GM21723 (cell line): ENCODE results near the gene KRT73.

ENCODE experiments used
- ATAC-seq: cut with Tn5 transposase; IDR thresholded peaks from one replicate; pipeline ENCODE4 v1.9.1; 2021; ENCODE audit warnings: mild to moderate bottlenecking, moderate library complexity; ENCODE audit not compliant: unreplicated experiment

KRT73 gene

DNA sequence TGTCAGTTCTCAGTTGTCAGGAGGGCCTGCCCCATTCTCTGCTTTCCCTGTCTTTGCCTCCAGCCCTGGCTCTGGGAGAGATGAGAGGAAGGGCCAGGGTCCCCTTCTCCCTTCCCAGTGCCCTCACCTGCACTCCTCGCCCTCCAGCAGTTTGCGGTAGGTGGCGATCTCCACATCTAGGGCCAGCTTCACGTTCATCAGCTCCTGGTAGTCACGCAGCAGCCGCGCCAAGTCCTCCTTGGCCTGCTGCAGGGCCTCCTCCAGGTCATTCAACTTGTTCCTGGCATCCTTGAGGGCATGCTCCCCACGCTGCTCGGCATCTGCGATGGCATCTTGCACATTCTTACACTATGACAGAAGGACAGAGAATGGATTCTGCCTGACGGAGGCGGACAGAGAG is 28.3 kb upstream of the KRT73 start:
- no peak for ATAC-seq

DNA sequence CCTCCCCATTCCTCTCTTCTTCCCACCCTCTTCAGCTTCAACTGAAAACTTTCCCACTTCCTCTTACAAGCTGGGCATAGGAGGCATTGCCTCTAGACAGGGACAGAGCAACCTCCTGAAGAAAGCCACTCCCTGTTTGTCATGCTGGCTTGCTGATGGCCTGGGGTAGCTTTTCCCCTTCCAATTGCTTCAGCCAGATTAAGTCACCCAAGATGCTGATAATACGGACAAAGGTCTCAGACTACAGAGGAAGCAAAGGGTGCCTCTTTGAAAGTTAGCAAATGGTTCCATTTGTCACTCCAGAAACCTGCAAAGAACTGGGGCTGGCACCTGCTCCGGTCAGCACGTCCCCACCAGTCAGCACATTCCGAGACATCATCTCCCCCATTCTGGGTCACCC is 27.6 kb upstream of the KRT73 start:
- ATAC-seq: no peak

DNA sequence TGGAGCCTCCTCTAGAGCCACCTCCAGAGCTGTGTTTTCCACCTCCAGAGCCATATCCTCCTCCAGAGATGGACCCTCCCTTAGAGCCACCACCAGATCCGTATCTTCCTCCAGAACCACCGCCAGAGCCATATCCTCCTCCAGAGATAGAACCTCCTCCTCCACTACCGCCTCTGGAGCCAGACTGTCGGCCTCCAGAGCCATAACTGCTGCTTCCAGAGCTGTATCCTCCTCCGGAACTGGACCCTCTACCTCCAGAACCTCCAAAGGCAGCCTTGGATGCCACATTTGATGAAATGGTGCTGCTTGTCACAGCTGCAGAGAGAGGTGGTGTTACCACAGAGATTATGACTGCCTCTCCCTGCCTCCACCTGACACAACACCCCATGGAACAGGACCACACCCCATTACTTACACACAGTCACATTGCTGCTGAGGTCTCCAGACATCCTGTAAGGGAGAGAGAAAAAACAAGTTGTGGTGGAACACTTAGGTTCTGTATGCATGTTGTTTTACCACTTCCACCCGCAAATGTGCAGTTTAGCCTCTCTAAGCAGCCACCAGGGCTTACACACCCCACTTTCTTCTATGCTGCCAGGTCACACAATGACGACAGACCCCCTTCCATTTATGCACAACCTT is 26.9 kb upstream of the KRT73 start:
- ATAC-seq: no peak

DNA sequence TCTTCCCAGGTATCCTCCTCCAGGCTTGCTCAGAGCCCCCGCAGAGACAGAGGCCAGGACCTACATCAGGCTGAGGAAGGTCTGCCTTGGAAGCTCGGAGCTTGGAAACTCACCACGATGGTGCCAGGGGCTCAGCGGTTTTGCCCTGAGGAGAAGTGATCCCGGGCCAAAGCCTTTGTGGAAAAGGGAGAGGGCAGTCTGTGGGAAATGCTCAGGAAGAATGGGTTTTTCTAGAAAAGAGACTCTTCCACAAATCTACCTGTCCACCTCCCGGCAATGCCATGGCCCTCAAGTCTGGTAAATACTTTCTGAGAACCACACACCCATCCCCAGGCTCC is 25.7 kb upstream of the KRT73 start:
- ATAC-seq: no peak

DNA sequence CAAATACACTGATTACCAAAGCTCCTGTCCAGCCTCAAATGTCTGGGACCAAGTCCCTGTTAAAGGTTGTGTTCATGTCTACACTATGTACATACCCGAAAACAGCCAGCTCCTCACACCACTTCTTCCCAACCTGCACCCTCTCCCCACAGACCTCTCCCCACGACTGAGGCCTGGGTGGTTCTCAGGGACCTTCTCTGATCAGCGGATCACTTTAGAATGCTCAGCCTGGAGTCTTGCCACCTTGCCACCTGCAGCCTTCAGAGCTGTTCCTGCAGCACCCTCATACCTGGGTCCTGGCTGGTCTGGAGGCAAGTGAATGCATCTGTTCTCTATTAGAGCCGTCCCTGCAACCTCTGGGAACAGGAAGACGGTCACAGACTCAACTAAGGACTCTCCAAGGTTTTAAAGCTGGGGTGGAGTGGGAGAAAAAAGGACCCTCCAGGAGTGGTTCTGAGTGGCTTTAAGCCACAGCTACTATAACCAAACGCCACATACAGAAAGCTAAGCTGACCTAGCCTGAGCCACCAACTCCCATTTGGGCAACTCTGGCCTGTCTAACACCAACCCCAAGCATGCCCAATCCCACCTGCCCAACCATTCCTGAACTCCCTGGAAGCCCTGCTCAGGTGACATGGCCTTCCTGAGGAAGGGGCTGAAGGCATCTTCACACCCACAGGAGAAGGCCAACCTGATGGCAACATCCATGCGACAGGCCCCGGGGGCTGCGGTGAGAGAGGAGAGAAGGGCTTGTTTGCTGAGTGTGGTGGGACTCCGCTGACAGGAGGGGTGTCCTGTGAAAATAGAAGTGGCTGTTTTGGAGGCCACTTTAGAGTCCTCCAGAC is 25.1 kb upstream of the KRT73 start:
- ATAC-seq: no peak

DNA sequence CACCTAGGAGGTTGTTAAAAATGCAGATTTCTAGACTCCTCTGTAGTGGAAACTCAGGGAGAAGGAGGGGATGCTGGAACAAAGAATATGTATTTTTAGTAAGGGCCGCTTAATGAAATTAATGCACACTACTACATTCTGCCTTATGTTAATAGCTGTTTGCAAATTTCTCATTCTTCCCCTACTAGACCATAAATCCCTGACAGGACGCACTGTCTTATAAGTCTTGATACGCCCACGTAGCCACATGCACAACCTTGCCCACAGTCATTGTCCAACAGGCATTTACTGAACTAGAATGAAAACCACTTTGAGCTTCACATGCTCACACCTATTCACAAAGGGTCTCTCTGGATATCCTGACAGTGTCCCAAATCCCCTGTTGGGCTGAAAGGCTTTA is 23.1 kb upstream of the KRT73 start:
- ATAC-seq: no peak

DNA sequence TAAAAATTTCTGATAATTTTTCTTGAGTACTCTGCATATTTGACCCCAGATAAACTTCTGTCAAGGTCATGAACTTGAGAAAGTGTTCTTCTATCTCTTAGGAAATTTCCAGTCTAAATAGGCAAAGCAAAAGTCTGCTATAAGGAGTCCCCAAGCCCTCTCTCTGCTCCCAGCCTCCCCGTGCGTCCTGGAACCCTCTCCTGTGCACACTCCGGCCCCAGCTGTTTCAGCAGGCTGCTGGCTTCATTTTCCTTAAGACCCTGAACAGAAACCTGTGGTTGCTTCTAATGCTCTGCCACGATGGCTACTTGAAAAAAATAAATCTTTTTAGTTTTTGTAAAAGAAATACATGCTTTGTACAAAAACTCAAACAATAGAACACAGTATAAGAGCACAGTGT is 18.9 kb upstream of the KRT73 start:
- no peak for ATAC-seq

DNA sequence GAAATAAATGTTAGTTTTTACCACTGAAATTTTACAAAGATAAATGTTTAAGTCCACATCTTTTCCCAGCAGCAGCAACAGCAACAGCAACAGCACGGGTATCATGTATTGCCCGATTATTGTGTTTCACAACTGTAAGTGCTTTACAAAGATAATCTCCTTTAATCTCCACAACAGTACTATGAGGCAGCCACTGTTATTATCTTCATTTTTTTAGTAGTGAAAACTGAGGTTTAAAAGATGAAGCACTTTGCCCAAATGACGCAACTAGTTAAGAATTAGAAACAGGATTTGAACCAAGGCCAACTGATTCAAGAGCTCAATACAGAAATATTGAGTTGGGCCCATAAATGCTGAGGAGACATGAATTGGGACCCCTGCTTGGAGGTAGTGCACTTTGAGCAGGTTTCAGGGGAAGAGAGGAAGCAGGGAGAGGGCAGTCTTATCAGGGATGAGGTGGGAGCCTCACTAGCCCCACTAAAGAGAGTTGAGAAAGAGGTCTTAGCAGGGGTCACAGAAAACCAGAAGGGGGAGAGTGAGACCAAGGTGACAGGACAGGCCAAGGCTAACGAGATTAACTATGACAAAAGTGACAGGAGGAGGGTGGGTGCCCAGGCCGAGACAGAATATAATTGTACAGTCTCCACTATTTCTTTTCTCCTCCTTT is 18.4 kb upstream of the KRT73 start:
- ATAC-seq: no peak

DNA sequence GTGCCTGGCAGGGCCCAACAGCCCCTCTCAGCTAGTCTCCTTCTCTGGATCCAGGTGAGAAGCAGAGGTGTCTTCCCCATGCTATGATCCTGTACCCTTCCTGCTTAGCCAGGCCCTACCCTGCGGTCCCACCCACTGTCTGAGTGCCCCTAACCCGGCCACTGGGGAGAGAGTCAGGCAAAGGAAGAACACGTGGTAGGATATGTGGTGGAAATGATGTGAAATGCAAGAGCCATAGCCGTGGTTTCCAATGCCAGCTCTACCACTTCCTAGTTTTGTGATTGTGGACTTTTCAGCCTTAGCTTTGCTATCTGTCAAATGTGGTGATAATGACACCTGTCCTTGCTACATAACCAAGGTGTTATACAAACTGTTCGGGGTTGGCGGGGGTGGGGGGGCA is 17.8 kb upstream of the KRT73 start:
- no peak for ATAC-seq

DNA sequence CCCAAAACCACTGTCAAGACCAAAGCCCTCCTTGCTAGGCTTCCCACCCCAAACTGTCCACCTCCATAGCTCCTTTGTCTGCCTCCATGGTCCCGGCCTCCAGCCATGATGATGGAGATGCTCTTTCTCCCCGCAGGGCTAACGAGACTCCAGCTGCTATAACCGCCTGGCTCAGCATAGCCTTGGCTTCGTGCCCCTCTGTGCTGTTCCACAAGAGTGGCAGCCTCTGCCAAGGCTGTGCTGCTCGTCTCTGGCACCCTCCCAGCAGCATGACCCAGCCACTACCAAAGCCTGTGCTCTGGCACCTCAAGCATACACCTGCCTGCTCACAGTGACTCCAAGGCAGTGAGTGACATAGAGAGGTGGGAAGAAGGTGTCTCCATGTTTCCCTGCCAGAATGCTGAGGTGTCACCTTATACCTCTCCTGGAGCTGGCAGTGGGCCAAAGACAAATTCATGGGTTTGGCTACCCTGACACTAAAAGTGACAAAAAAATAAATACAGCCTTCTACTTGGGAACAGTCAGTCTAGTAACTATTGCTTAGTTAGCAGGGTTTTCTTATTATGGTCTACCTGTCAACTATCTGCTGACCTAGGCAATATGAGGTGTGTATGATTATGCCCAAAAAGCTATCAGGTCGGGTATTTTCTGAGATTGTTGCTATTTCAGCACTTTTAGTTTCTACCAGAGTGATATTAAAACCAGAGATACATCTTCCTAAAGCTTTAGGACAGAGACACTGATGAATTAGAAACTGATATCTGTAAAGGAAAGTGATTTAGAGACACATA is 16.1 kb upstream of the KRT73 start:
- ATAC-seq: no peak

DNA sequence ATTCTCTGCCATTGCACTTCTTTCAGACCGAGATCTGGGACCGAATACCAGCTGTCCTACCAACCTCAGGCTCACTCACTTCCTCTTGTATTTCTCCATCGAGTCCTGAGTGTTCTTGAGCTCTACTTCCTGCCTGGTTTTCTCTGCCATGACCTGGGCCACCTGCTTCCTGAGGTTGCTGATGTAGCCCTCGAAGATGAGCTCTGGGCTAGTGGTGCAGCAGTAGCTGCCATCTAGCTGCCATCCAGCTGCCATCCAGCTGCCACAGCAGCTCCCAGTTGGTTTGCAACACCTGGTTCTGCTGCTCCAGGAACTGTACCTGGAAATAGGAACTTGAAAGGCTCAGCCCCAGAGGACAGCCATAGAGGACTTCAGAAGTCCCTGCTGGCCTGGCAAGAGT is 15.0 kb upstream of the KRT73 start:
- ATAC-seq: no peak

DNA sequence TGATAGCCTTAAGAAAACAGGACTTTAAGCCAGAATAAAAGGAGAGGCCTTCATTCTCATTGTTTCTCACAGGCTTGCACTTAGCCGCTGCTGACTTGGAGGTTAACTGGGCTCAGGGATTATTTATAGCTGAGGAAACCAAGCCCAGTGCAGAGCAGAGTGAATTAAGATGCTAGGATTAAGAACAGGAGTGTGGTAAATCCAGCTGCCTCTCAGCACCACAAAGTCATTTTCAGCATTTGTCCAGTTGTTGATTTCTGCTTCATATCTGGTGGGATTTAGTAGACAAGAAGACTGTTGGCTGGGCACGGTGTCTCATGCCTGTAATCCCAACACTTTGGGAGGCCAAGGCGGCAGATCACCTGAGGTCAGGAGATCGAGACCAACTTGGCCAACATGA is 14.3 kb upstream of the KRT73 start:
- ATAC-seq: no peak

DNA sequence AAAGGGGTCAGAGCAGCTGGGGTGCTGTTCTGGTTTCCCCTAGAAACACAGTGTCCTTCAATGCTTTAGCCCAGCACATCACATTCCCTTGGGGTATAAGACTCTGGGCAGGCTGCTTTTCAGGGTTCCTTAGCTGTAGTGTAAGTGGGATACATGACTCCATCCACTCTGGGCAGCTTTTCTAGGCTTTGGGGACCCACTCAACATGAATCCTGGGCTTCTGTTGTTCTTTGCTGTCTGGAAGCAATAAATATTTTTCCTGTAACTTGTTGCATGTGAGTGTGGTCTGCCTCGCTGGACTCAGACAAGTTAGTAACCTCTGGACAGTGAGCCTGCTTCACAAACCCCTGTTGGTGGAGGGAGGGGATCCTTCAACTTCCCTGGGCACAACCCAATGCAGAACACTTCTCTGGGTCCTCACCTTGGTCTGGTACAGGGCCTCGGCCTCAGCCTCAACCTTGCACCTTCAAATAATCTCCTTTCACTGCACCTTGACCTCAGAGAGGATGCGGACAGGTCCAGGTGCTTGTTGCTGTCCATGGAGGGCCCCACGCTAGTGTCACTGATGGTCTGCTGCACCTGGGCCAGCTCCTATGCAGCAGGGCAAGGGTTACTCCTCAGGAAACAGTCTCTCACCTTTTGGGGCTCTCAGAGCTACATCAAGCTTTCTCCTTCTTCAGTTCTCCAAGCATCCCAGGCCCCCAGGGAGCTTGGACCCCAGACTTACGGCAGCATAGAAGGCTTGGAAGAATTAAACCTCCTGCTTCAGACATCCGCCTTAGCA is 13.5 kb upstream of the KRT73 start:
- ATAC-seq: no peak

DNA sequence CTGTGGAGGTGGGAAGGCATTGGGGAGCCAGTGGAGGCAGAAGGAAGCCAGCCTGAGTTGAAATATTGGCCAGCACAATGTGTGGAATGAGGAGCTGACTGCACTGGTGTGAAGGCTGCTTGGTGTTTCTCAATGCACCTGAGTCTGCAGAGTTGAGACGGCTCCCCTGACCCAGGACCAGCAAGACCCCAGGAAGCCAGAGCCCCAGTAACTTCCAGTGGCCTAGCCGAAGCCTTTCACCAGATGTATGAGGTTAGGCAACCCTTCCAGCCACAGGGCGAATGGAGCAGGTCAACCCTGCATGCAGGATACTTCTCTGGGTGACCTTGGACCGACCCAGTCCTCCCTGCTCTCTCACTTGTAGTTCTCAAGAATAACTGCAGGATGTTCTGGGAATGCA is 12.9 kb upstream of the KRT73 start:
- no peak for ATAC-seq

DNA sequence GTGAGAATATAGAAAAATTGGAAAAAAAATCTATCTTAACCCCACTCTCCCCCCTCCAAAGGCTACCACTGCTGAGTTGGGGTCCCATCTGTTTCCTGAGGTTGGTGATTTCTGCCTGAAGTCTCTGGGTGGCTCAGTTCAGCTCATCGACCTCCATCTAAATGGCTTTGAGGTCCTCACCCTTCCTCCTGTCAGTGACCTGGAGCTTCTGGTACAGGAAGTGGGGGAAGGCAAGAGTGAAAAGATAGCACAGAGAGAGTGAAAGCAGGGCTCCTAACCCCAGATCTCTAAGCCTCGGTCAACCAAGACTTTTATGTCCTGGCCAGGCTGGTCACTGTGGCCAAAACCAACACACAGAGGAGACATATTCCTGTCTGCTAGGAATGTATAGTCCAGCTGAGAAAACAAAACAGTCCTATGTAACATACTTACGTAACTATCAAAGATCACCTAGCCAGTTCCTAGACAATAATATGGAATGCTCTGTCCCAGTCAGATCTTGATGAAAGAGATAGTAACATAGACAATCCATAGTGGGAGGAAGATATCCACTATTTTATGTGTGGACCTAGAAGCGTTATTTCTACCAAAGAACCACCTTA is 12.3 kb upstream of the KRT73 start:
- no peak for ATAC-seq

DNA sequence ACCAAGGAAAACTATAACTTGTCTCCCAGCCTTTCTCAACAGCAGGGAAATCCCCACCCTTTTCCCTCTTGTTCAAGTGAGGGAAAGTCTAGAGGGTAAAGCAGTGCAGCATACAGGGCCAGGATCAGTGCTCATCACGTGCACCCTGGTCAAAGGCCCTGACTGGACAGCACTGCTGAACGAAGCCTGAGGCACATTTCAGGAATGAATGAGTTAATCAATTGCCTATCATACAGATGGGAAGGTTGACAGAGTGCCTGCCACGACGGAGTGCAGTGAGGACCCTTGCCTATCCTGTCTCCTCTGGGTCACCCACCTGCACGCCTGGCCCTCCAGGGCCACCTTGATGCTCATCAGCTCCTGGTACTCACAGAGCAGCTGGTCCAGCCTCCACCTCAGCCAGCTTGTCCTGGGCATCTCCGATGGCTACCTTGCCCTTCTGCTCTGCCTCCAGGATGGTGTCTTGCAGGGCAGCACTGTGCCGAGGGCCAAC is 11.7 kb upstream of the KRT73 start:
- ATAC-seq: no peak

DNA sequence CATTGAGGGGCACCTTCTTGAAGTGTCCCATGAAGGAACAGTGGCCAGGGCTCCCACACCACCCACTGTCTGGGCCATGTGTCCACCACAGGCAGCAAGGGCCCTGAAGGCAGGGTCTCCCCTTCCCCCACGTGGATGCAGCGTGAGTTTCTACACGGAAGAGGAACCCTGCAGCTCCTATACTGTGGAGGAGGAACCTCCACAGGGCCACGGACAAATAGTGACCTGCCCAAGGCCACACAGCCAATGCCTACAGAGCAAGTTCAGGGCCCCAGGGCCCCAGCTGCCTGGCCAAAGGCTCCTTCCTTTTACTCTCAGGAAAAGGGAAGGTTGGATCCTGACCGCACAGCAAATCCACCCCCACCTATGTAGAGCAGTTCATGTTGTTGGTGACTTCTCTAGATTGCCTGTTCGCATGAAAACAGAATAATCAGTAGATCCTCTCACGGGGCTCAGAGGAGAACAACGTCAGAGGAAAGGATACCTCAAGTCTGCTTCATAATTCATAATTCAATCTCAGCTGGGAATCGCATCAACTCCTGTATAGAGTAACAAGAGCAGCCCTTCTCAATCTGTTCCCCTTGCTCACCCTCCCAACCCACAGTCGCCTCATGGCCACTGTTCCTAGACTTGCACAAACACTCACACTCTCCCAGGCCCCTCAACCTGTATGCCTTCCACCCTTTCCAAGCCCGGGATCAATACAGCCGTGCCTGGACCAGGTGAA is 11.1 kb upstream of the KRT73 start:
- ATAC-seq: no peak

DNA sequence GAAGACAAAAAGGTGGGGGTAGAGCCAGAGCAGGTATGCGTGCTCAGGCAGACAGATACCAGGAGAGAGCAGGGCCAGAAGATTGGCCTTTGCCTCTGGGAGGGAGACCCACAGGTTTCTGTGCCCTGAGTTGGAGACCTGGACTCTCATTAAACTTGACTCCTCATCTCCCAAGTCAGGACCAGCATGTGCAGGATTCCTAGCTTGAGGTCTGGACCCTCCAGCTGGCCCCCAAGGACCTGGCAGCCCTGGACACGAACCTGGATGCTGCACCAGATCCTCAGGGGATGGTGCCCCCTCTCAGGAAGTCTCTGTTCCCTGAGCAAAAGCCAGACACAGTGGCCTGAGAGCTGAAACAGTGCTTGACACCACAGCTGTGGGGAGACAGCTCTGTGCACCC is 10.5 kb upstream of the KRT73 start:
- ATAC-seq: no peak

DNA sequence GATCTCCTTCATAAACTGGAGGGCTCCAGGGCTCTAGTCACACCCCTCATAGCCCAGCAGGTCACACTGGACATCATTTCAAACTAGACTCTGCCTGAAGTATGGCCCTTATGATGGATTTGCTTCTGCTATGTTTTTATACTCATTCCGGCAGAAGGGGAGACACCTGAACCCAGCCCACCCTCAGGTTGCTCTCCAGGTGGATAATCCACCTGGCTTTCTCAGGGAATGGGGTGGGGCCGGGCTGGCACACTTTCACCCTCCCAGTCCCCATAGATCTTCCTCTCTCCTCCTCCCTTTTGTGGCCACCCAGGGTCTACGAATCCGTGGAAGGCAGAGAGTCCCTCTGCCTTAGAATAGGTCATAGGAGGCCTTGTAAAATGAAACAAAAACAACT is 9.8 kb upstream of the KRT73 start:
- ATAC-seq: no peak
